ENCODE data around the gene ZNF429.
A peak's percentile ranks its signal among the peaks of the same experiment; 100 is the strongest.
"Not testable (repeated sequence)": the region's sequence is repeated elsewhere in the genome, so short reads cannot be mapped to it uniquely, and the experiment has no call there.

Gene ZNF429

GRCh38 chr19:21593502-21593901 lies 88.1 kb downstream of the ZNF429 start:
- no peak for DNase-seq

GRCh38 chr19:21593934-21594820 lies 88.8 kb downstream of the ZNF429 start:
- DNase-seq = peak; percentile 13

- DNase-seq = no peak
These were observed 89.8 kb downstream of the ZNF429 start for GRCh38 chr19:21595185-21595584.

- no peak for DNase-seq
These were observed 96.8 kb downstream of the ZNF429 start for GRCh38 chr19:21602082-21602658.

GRCh38 chr19:21602659-21603430 lies 97.4 kb downstream of the ZNF429 start:
- DNase-seq = not testable (repeated sequence)

- no peak for DNase-seq
These were observed 98.2 kb downstream of the ZNF429 start for GRCh38 chr19:21603431-21604231.

GRCh38 chr19:21604351-21604926 lies 99.0 kb downstream of the ZNF429 start:
- DNase-seq = peak; percentile 36

All from CD4-positive, alpha-beta T cell treated with Interleukin-21 for 1 hour (primary cell).